GM12873 (cell line): Measurements from ENCODE around the gene CDC42BPB.

Experiments
- TF ChIP-seq, protein P1 (sequence below): IDR thresholded peaks from 2 replicates; pipeline ENCODE4 v1.5.1; 2012; ENCODE audit warnings: low read depth, mild to moderate bottlenecking, moderate library complexity, low read length, control low read depth; ENCODE audit not compliant: insufficient read depth; ENCODE audit errors: missing control alignments

The CDC42BPB gene

DNA sequence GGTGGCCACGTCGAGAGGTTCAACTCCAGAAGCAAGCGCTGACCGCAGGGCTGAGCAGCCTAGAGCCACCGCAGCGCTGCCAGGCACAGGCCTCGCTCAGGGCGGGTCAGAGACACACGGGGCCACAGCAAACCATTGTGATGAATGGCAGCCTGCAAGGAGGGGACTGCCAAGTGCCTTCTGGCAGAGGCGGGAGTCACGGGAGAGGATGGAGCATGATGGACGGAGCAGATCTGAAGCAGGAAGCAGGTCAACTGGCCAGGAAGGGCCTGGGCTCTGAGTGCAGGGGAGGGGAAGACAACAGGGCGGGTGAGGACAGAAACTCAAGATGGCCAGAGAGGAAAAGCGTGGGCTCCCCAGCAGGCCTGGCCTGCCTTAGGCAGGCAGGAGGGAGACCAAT is 49.8 kb downstream of the CDC42BPB start:
- TF ChIP-seq, protein P1, sequence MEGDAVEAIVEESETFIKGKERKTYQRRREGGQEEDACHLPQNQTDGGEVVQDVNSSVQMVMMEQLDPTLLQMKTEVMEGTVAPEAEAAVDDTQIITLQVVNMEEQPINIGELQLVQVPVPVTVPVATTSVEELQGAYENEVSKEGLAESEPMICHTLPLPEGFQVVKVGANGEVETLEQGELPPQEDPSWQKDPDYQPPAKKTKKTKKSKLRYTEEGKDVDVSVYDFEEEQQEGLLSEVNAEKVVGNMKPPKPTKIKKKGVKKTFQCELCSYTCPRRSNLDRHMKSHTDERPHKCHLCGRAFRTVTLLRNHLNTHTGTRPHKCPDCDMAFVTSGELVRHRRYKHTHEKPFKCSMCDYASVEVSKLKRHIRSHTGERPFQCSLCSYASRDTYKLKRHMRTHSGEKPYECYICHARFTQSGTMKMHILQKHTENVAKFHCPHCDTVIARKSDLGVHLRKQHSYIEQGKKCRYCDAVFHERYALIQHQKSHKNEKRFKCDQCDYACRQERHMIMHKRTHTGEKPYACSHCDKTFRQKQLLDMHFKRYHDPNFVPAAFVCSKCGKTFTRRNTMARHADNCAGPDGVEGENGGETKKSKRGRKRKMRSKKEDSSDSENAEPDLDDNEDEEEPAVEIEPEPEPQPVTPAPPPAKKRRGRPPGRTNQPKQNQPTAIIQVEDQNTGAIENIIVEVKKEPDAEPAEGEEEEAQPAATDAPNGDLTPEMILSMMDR, result no peak

DNA sequence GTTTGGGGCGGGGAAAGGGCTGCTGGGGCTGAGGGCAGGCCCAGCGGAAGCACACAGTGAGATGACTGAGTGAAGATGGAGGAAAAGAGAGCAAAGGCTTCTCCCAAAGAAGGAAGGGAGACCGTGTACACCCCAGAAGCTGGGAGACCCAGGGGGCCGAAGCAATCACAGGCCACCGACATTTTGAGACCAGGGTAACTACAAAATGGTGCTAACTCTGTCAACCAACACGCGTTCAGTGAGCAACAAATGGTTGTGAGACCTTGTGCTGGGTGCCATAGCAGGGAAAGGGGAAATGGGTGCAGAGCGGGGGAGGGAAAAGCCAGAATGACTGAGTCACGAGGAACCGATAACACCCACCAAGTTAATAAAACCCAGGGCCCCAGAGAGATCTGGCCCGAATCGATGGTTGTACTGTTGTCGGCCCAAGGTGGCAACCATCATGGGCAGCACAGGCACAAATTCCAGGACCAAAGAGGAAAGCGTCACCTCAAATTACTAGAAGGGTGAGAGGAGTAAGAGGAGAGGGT is 50.3 kb downstream of the CDC42BPB start:
- TF ChIP-seq, protein P1, result no peak

DNA sequence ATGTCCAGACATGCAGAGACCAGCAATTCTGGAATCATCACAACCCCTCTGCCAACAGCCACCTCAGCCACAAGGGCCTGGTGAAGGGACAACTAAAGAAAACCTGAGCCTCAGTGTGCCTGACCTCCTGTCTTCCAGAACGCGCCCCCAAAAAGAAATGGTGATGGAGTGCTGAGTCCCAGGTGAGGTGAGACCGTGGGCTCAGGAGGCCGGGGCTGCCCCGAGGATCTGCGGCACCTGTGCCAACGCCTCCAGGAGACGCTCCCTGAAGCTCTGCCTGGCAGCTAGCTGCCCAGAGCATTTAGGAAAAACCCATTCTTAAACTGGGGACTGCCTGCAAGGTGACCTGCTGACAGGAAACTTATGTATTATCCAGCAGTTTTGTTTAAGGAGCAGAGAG is 51.2 kb downstream of the CDC42BPB start:
- TF ChIP-seq, protein P1, result no peak

DNA sequence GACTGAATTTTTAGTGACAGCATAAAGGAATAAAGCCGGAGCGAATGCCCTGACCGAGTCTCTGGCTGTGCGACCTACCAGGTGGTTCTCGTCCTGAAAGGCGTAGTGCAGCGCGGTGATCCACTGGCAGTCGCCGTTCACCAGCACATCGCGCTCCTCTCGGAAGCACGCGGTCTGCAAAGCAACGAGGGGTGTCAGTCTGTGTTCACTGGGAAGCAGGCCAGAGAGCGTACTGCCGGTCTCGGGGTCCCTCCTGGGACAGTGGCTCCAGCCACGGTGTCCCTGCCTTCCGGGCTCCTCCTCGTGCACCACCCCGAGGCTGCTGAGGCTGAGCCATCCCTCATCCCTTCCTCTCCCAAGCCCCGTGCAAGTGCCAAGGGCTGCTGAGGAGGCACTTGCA is 53.5 kb downstream of the CDC42BPB start:
- TF ChIP-seq, protein P1, result no peak

DNA sequence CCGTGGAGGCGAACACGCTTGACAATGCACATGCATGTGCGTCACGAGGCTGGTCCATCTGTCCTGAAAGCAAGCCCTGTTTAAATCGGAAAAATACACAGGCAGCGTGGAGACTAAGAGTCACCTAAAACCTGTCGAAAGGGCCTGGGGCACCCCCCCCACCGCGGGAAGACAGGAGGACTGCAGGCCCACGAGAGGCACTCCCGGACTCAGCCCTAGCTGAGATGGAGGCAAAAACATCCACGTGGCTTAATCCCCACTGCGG is 54.1 kb downstream of the CDC42BPB start:
- TF ChIP-seq, protein P1, result no peak

- TF ChIP-seq, protein P1, result no peak
Measured at GRCh38 chr14:103002578-103003350, 54.6 kb downstream of the CDC42BPB start.

- TF ChIP-seq, protein P1, result no peak
Measured at GRCh38 chr14:103001651-103002396, 55.5 kb downstream of the CDC42BPB start.
